Measurements from ENCODE around the gene CDH22.

Gene CDH22

GRCh38 chr20:46212252-46212651 lies 96.0 kb downstream of the CDH22 start:
- no peak for DNase-seq

DNA sequence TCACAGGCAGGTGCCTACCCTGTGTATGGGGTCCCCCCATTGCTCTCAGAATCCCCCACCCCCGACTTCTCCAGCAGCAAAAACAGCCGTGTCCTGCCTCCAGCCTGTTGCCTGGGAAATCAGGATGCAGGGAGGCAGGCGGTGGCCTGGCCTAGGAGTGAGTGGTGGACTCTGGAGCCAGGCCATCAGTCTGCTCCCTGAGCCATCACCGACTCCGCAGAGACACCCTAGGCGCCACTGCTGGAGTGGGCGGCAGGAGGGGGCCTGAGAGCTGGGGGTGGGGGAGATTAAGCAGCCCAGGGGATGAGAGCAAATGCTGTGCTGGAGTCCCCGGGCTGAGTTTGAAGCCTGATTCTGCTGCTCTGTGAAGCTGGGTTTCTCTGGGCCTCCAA lies 97.0 kb downstream of the CDH22 start:
- DNase-seq: no peak

DNA sequence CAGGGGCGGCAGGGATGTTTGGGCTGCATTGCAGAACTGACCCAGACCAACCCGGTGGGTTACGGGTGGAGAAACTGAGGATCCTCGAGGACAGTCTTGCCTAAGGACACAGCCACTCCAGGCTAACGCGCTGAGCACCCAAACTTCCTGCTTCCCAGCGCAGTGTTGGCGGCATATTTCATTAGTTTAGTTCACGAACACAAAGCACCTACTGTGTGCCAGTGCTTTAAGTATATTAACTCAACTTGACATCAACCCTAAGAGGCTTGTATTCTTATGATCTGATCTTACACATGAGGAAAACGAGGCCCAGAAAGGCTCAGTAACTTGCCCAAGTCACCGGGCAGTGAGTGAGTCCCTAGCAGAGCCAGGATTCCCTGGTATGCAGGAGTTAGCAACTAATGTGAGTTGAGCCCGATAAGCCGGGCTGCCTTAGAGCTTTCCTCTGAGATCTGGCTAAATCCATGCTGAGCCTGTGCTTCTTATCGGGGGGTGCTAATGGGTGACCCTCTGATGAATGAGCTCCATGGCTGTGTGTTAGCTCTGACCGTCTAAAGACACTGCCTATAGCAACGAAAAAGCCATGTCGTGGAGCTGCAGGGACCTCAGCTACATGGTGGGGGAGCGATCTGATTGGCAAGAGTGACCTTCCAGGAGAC lies 97.5 kb downstream of the CDH22 start:
- DNase-seq: no peak

DNA sequence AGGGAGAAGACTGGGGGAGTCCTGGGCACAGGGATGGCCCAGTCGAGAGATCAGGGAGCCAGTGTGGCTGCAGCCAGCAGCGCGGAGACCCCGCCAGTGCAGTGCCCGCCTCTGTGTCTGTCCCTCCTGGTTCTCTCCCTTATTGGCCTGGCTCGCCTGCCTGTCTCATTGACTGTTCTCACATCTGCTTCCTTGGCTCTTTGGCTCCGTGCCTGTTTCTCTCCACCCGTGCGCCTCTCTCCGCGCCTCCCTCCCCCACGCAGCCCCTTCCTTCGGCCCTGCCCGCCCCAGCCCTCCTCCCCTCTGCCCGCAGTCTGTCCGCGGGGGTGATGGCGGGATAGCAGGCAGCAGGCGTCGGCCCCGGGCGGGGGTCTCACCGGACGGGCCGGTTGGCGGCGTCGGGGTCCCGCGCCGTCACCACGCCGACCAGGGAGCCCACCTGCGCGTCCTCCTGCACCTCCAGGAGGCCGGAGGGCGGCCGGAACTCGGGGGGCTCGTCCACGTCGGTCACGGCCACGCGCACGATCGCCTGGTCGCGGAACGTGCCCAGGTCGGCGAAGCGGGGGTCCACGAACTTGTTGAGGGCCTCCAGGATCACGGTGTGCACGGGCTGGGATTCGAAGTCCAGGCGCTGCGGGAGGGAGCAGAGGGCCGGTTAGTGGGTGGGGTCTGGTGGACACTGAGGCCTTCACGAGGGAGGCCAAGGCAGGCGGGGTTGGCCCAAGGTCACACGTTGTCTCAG lies 98.2 kb downstream of the CDH22 start:
- no peak for DNase-seq

- no peak for DNase-seq
These were observed 100.5 kb downstream of the CDH22 start for GRCh38 chr20:46207793-46208192.

GRCh38 chr20:46206992-46207549 lies 101.2 kb downstream of the CDH22 start:
- no peak for DNase-seq

GRCh38 chr20:46206025-46206424 lies 102.3 kb downstream of the CDH22 start:
- no peak for DNase-seq

DNA sequence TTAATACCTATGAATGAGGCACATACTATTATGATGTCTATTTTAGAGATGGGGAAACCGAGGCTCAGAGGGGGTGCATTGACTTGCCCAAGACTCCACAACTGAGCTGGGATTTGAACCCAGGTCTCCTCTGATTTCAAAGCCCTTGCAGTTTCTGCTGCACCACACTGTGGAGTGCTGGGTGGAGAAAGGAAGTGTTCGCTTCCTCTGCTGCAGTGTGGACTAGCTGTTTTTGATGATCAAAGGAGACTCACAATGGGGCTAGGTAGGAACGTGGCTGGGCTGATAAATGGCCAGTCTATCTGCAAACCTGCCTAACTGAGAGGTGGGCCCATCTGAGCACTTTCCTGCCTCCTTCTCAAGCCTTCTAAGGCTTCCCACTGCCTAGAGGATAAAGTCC lies 102.9 kb downstream of the CDH22 start:
- DNase-seq: no peak

DNA sequence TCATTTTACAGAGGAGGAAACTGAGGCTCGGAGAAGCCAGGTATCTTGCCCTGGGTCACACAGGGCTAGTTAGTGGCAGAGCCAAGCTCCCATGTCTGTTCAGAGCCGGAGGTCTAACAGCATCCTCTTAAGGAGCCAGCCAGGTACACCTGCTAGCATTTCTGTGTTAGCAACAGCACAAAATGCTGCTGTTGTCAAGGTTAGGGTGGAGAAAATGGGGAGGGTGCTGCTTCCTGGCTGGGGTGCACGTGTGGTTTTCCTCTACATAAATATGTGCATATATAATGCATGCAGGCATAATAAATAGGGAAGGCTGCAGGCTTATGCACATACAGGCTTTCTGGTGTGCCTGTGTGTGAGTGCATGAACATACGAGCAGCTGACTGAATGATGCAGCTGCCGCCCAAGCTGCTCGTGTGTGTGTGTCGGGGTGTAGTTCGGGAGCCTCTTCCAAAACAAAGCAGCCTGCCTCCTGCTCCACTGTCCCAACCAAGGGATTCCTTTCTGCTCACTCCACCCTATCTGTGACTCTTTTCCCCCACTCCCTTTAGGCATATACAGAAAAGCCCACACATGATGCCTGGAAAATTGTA lies 103.6 kb downstream of the CDH22 start:
- DNase-seq: no peak

- DNase-seq: peak; percentile 21
These were observed 104.8 kb downstream of the CDH22 start for GRCh38 chr20:46203510-46203837.

- DNase-seq: peak; percentile 35
These were observed 105.4 kb downstream of the CDH22 start for GRCh38 chr20:46202766-46203509.

- no peak for DNase-seq
These were observed 107.4 kb downstream of the CDH22 start for GRCh38 chr20:46200582-46201570.

DNA sequence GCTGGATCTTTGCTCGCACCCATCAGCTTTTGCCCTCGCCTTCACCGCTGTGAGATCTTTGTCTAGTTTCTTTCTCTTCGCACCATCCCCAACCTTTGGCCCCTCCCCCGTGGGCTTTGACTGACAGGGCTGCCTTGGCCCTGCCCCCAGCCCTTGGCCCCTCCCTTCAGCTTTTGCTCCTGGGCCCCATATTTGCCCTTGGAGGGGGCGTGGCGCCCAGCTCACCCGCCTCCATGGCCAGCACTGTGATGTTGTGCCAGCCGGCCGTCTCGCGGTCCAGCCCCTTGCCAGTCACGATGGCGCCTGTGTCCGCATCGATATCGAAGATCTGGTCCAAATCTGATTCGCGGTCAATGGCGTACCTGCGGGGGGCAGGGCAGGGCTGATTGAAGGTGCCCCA lies 109.1 kb downstream of the CDH22 start:
- DNase-seq: no peak

GRCh38 chr20:46196990-46197389 lies 111.3 kb downstream of the CDH22 start:
- DNase-seq: no peak

- DNase-seq: no peak
These were observed 112.8 kb downstream of the CDH22 start for GRCh38 chr20:46195264-46196036.

- DNase-seq: no peak
These were observed 113.9 kb downstream of the CDH22 start for GRCh38 chr20:46194409-46194808.

DNA sequence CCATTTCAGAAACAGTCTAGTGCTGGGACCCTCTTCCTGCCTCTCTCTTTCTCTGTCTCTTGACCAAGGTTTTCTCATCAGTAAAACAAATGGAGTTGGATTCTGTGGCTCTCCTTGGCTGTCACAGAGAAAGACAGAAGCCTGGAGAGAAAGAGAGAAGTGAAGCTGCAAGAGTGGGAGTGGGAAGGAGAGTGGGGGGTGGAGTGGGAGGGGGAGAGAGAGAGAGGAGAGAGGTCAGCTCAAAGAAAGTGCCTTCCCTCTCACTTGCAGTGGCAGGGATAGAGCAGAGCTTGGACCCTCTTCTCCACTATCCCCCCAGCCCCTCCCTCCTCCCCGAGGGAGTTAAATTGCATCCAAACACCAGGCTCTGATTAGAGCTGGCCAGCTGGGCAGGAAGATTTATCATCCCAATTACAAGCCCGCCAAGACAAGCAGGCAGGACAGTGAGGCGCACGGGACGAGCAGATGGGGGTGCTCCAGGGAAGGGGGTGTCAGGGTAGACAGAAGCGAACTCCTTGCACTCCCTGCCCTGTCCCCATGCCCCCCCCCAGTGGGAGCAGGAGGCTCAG lies 115.8 kb downstream of the CDH22 start:
- DNase-seq: no peak

GRCh38 chr20:46191611-46192010 lies 116.7 kb downstream of the CDH22 start:
- no peak for DNase-seq

- no peak for DNase-seq
These were observed 117.1 kb downstream of the CDH22 start for GRCh38 chr20:46191168-46191540.

GRCh38 chr20:46190478-46191167 lies 117.7 kb downstream of the CDH22 start:
- no peak for DNase-seq

Measured in NCI-H1105 treated with DMSO at 0.1 percent for 48 hours (cell line).